AG09319 (cell line): Measurements from ENCODE around the gene LCN6.
"Not testable (repeated sequence)": the region's sequence is repeated elsewhere in the genome, so short reads cannot be mapped to it uniquely, and the experiment has no call there.

ENCODE experiments used
- DNase-seq: peaks from one replicate; pipeline ENCODE4 v3.0.0-alpha.2; 2010; ENCODE audit warnings: low read depth; ENCODE audit errors: extremely low read depth
- TF ChIP-seq, protein P1 (sequence below): IDR thresholded peaks from 2 replicates; pipeline ENCODE4 v1.5.1; 2011; ENCODE audit warnings: low read depth, mild to moderate bottlenecking, inconsistent platforms, low read length, moderate library complexity

The LCN6 gene, protein sequence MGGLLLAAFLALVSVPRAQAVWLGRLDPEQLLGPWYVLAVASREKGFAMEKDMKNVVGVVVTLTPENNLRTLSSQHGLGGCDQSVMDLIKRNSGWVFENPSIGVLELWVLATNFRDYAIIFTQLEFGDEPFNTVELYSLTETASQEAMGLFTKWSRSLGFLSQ

DNA sequence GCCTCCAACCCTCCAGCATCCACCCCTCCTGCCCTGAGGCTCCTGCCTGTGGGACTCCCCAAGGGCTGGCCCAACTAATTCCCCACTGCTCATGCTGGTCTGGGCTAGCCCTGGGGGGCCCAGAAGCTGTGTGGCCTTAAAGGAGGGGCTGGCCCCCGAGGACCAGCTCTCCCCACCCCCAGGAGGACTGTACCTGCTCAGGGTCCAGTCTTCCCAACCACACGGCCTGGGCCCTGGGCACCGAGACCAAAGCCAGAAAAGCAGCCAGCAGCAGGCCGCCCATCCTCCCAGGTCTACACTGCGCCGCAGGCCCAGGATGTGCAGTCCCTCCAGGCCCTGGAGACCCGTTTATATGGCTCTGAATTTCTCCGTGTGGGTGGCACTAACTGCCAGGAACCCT, at the start of gene LCN6:
LCN6 (minus strand) TSS at position 325 of the 400 bp plus-strand sequence; CDS start at position 283, 42 bp downstream.
- DNase-seq, result no peak
- TF ChIP-seq, protein P1, sequence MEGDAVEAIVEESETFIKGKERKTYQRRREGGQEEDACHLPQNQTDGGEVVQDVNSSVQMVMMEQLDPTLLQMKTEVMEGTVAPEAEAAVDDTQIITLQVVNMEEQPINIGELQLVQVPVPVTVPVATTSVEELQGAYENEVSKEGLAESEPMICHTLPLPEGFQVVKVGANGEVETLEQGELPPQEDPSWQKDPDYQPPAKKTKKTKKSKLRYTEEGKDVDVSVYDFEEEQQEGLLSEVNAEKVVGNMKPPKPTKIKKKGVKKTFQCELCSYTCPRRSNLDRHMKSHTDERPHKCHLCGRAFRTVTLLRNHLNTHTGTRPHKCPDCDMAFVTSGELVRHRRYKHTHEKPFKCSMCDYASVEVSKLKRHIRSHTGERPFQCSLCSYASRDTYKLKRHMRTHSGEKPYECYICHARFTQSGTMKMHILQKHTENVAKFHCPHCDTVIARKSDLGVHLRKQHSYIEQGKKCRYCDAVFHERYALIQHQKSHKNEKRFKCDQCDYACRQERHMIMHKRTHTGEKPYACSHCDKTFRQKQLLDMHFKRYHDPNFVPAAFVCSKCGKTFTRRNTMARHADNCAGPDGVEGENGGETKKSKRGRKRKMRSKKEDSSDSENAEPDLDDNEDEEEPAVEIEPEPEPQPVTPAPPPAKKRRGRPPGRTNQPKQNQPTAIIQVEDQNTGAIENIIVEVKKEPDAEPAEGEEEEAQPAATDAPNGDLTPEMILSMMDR, result no peak

DNA sequence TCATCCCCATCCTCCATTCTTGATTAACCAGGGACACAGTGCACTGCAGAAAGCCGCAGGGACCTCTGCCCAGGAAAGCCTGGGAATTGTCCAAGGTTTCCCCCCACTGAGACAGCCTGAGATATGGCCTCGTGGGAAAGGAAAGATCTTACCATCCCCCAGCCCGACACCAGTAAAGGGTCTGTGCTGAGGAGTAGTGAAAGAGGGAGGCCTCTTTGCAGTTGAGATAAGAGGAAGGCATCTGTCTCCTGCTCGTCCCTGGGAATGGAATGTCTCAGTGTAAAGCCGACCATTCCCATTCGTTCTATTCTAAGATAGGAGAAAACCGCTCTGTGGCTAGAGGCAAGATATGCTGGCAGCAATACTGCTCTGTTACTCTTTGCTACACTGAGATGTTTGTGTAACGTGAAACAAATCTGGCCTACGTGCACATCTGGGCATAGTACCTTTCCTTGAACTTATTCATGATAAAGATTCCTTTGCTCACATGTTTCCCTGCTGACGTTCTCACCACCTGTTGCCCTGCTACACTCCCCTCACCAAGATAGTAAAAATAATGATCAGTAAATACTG, 48.5 kb upstream of the LCN6 start:
- not testable (repeated sequence) for DNase-seq

DNA sequence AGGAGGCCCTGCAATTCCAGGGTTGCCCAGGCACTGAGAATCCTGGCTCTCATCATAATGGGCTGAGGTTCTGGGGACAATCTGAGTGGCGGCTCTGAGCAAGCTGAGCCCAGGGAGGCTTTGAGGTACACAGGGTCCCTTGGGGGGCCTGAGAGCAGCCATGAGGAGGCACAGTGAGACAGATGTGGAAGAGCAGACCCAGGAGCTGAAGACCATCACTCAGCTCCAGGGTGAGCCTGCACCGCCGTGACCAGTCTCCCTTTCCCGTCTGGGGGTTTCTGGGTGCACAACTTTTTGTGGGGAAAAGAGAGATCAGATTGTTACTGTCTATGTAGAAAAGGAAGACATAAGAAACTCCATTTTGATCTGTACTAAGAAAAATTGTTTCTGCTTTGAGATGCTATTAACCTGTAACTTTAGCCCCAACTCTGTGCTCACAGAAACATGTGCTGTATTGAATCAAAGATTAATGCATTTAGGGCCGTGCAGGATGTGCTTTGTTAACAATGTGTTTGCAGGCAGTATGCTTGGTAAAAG, 48.0 kb upstream of the LCN6 start, which contains the start of gene CCDC183:
CCDC183 (plus strand) TSS at position 101 of the 537 bp plus-strand sequence; CDS start at position 161, 60 bp downstream.
- TF ChIP-seq, protein P1, result no peak
- DNase-seq, result no peak

DNA sequence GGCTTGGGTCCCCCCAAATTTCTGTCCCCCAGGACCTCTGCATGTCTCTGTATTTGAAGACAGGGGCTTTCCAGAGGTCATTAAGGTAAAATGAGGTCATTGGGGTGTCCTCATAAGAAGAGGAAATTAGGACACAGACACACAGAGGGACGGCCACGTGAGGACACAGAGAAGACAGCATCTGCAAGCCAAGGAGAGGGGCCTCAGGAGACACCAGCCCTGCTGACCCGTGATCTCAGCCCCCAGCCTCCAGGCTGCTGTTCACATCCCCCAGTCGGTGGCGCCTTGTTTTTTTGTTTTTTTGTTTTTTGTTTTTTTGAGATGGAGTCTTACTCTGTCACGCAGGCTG, 46.6 kb upstream of the LCN6 start:
- TF ChIP-seq, protein P1, result no peak
- DNase-seq, result no peak

DNA sequence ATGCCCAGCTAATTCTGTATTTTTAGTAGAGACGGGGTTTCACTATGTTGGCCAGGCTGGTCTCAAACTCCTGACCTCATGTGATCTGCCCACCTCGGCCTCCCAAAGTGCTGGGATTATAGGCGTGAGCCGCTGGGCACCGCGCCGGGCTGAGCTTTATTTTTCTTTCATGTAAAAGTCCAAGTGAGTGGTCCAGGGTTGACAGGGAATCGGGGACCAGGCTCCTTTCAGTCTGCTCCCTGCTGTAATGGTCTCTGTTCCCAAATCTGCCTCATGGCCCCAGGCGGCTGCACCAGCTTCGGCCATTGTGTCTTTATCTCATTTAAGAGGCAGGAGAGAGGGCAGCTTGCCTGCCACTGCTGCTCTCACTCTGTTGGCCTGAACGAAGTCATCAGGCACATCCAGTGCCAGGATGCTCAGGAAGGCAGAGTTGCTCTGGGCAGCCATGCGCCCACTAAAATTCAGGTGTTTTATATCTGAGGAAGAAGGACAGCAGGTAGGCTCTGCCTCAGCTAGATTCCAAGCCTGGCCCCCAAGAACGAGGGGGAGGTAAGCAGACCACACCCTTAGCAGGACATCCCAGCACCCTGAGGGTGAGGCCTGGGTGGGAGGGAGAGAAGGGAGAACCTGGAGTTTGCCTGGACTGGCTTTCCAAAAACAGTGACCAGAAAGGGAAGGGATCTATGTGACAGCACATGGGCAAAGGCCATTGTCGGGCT, 46.1 kb upstream of the LCN6 start:
- TF ChIP-seq, protein P1, result no peak
- DNase-seq, result no peak

DNA sequence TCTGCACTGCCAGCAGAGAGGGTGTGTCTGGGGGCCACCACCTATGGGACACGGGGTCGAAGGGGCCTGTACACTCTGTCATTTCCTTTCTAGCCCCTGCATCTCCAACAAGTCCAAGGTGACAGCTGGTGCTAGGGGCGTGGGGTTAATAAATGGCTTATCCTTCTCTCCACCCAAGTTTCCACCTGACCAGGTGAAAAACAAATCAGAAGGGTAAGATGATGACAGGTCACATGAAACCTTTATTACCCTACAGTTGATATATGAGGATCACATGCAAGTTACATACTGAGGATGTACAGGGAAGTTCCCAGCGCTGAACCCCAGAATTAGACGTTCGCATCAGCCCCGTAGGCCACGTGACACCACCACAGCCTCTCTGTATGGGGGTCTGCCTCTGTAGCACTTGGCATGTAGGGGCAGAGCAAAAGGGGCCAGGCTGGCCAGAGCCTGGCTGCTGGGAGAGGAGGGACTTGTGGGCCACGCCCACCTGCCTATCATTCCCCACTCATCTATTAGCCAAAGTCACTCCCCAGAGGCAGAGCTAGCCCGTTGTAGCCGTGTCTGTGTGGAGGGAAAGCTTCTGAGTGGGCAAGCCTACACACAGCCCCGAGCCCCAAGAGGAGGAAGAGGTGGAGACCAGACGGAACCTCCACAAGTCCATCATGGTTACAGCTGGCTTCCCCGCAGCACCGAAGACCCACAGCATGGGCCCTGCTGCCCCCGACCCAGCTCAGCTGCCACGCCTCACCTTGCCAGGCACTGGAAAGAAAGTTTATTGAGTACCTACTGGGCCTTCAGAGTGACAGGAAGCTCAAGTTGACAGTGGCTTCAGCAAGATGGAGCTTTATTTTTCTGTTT, 45.0 kb upstream of the LCN6 start:
- DNase-seq, result no peak
- TF ChIP-seq, protein P1, result no peak

DNA sequence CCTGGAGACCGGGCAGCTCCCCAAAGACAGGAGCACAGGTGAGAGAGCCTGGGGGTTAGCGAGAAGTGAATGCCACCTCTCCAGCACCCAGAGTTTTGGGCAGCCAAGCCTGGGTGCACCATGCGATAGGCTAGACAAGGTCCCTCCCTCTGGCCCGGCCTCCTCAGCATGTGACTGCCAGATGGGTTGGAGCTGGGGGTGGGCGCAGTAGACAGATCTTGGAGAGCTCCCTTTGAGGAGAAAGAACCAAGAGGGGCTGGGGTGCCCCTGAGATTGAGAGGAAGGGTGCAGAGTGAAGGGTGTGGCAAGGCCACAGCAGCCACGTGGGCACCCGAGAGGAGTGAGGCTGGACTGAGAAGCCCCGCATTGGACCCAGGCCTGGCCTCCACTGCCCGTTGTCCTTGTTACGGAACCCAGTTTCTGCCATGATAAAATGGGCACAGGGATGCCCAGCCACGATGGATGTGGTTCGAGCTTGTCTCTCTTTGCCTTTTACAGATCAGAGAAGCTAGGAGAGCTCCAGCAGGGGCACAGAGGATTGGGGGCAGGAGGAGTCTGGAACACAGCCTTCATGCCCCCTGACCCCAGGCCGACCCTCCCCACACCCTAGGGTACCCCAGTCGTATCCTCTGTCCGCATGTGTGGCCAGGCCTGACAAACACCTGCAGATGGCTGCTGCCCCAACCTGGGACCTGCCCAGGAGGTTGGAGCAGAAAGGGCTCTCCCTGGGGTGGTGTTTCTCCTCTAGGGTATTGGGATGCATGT, 44.2 kb upstream of the LCN6 start:
- DNase-seq, result no peak
- TF ChIP-seq, protein P1, result no peak
